GM12891 (cell line): ENCODE measurements around the gene TTC7B.

ENCODE experiments used
- DNase-seq: peaks from one replicate; pipeline ENCODE4 v3.0.0; 2011; ENCODE audit warnings: low spot score; ENCODE audit not compliant: insufficient read length
- FAIRE-seq: peaks from 2 replicates; lab custom pipeline; 2011; peaks lifted over from hg19 to GRCh38; lab: Jason Lieb, UNC
- PAX5 ChIP-seq: IDR thresholded peaks from 2 replicates; pipeline ENCODE4 v1.6.1; 2011; ENCODE audit warnings: low read length, moderate library complexity, mild to moderate bottlenecking; ENCODE audit not compliant: insufficient read depth, severe bottlenecking
- POLR2A ChIP-seq: IDR thresholded peaks from 2 replicates; pipeline ENCODE4 v1.6.1; 2011; ENCODE audit warnings: low read depth, low read length, control low read depth
- POLR2AphosphoS5 ChIP-seq: IDR thresholded peaks from 2 replicates; pipeline ENCODE4 v1.6.1; 2011; ENCODE audit warnings: low read depth, low read length, control low read depth
- POU2F2 ChIP-seq: IDR thresholded peaks from 2 replicates; pipeline ENCODE4 v1.6.1; 2011; ENCODE audit warnings: low read depth, mild to moderate bottlenecking, control low read depth, low read length, moderate library complexity
- SPI1 ChIP-seq: IDR thresholded peaks from 2 replicates; pipeline ENCODE4 v1.6.1; 2011; ENCODE audit warnings: low read depth, low read length, control low read depth
- TAF1 ChIP-seq: IDR thresholded peaks from 2 replicates; pipeline ENCODE4 v1.6.1; 2011; ENCODE audit warnings: low read depth, low read length, control low read depth

The TTC7B gene

GRCh38 chr14:90611501-90611900, 204.7 kb downstream of the TTC7B start:
- no peak for FAIRE-seq
- DNase-seq: no peak
- TF ChIP-seq SPI1: no peak
- no peak for TF ChIP-seq POU2F2
- no peak for TF ChIP-seq POLR2AphosphoS5
- no peak for TF ChIP-seq PAX5
- no peak for TF ChIP-seq POLR2A

- no peak for FAIRE-seq
- DNase-seq: no peak
- TF ChIP-seq TAF1 (no peak), POLR2A (no peak), POLR2AphosphoS5 (no peak), SPI1 (no peak), POU2F2 (no peak), PAX5 (no peak)
Measured at GRCh38 chr14:90610346-90611040, 205.7 kb downstream of the TTC7B start.

- DNase-seq: no peak
- TF ChIP-seq POLR2AphosphoS5 (no peak), POU2F2 (no peak), POLR2A (no peak), SPI1 (no peak), TAF1 (no peak), PAX5 (no peak)
- no peak for FAIRE-seq
Measured at GRCh38 chr14:90609376-90609775, 206.9 kb downstream of the TTC7B start.

GRCh38 chr14:90608929-90609341, 207.3 kb downstream of the TTC7B start:
- TF ChIP-seq POLR2AphosphoS5 (no peak), SPI1 (peak; percentile 88), POU2F2 (no peak), PAX5 (no peak)
- DNase-seq (no peak), FAIRE-seq (no peak)

GRCh38 chr14:90608281-90608680, 207.9 kb downstream of the TTC7B start:
- TF ChIP-seq POLR2A: no peak
- TF ChIP-seq TAF1: no peak
- no peak for TF ChIP-seq PAX5
- TF ChIP-seq POLR2AphosphoS5: no peak
- TF ChIP-seq SPI1: no peak
- TF ChIP-seq POU2F2: no peak
- no peak for DNase-seq
- no peak for FAIRE-seq

- DNase-seq (no peak), FAIRE-seq (no peak)
- TF ChIP-seq SPI1: no peak
- no peak for TF ChIP-seq PAX5
- TF ChIP-seq POLR2AphosphoS5: no peak
- TF ChIP-seq POLR2A: no peak
Measured at GRCh38 chr14:90607141-90607540, 209.1 kb downstream of the TTC7B start.

GRCh38 chr14:90606434-90606833, 209.8 kb downstream of the TTC7B start:
- no peak for DNase-seq
- no peak for TF ChIP-seq SPI1
- no peak for FAIRE-seq

GRCh38 chr14:90605430-90605829, 210.8 kb downstream of the TTC7B start:
- DNase-seq: no peak
- no peak for FAIRE-seq
- TF ChIP-seq PAX5: no peak
- TF ChIP-seq POU2F2: no peak
- TF ChIP-seq POLR2A: no peak
- no peak for TF ChIP-seq POLR2AphosphoS5
- TF ChIP-seq SPI1: no peak

GRCh38 chr14:90604356-90604755, 211.9 kb downstream of the TTC7B start:
- no peak for FAIRE-seq
- no peak for DNase-seq
- TF ChIP-seq PAX5: no peak
- TF ChIP-seq POLR2AphosphoS5: no peak
- TF ChIP-seq POU2F2: no peak
- TF ChIP-seq POLR2A: no peak
- no peak for TF ChIP-seq TAF1

- no peak for TF ChIP-seq PAX5
- no peak for TF ChIP-seq SPI1
- TF ChIP-seq TAF1: no peak
- no peak for TF ChIP-seq POLR2A
- FAIRE-seq (no peak), DNase-seq (no peak)
Measured at GRCh38 chr14:90603841-90604240, 212.4 kb downstream of the TTC7B start.

- DNase-seq (no peak), FAIRE-seq (no peak)
- TF ChIP-seq POU2F2 (no peak), SPI1 (no peak), PAX5 (no peak), POLR2A (no peak), TAF1 (no peak), POLR2AphosphoS5 (no peak)
Measured at GRCh38 chr14:90603336-90603735, 212.9 kb downstream of the TTC7B start.
